HG02840 (cell line): ENCODE measurements around the gene BMP2K.
"Not testable (repeated sequence)": the region's sequence is repeated elsewhere in the genome, so short reads cannot be mapped to it uniquely, and the experiment has no call there.

Experiments
- ATAC-seq: cut with Tn5 transposase; IDR thresholded peaks from one replicate; pipeline ENCODE4 v1.9.1; 2021; ENCODE audit warnings: mild to moderate bottlenecking, moderate library complexity, moderate number of reproducible peaks; ENCODE audit not compliant: unreplicated experiment, low FRiP score

The BMP2K gene

DNA sequence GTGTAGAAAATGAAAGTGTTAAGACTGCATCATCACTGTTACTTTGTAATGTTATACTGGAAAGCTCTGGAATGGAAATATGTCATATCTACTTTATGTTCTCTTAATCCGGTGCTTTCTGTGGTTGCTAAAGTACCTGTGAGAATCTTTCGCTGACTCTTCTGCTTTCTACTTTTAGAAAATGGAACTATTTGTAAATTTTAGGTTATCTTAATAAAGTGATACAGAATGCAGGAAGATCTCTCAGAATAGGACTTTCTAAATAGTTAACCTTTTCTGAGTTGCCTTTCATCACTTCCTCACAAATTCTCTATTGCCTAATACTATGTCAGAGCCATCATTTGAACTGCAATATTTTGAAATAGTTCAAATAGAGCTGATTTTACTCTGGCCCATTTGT lies 69.3 kb downstream of the BMP2K start:
- no peak for ATAC-seq

DNA sequence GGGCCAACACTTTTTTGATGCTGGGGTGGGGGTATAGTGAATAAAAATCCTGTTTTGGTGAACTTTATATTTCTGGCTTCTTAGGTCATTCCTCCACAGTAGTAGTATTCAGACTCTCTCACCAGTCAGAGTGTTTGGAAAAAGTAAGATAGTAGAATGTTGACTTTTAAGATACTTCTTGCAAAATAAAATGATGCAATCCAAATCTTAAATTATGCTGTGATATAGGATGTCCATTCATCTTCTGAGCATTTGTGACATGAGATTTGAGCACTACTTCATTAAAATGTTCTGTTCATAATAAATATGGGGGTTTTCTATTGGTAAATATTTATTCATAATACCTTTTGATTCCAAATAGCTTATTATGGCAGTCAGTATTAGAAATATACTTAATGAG lies 70.1 kb downstream of the BMP2K start:
- no peak for ATAC-seq

DNA sequence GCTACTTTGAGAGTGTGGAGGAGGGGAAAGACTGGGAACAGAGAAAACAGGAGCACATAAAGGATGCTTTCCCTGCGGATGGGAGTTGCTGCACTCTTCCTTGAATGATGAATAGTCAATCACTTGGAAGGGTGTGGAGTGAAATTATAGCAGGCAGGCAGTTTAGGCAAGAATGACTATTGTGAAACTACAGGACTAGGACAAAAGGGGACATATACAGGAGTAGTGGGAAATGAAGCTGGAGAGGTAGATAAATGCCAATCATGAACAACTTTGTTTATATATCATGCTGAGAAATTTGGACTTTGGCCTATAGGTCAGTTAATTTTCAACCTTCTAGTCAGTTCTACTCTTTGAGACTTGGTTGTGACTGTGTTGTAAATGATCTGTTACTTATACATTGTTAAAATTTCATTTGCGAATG lies 86.2 kb downstream of the BMP2K start:
- no peak for ATAC-seq

DNA sequence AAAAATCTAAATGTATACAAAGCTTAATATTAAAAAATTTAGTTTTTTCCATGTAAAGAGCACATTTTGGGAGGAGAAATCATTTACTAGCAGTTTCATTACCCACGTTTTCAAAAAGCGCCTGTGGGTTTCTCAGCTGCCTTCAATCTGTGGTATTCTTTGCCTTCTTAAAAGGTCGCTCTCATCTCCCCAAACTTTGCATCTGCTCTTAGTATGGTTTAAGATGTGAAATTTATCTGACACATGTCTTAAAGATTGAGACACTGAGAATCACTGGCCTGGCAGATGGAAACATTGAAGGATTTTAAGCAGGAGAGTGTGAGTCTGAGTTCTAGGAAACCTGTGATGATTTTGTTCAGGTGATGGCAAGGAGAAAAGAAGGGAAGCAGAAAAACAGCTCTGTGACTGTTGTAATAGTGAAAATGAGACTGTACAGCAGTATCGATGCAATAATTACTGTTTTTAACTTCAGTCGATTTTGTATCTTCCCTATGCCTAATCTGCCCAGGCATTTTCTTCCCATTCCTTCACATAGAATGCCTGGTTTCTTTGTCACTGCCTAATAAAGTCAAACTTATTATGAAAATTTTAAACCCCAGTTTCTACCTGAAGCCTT lies 87.2 kb downstream of the BMP2K start:
- no peak for ATAC-seq

DNA sequence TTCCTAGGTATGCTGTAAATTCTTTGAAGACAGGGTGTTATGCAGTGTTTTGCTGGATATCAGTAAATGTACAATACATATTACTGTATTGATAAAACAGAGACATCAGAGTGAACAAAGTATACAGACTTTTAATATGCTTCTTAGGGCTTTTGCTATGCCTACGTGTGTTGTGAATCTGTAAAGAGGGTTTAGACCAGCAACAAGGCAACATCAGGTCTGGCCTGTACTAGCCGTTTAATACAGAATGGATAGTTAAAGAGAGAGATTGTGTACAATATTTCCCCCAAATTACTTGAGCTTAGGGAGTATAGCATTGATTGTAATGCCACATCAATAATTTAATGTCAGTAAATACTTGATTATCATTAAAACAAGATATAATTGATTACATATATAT lies 87.8 kb downstream of the BMP2K start:
- ATAC-seq = no peak

DNA sequence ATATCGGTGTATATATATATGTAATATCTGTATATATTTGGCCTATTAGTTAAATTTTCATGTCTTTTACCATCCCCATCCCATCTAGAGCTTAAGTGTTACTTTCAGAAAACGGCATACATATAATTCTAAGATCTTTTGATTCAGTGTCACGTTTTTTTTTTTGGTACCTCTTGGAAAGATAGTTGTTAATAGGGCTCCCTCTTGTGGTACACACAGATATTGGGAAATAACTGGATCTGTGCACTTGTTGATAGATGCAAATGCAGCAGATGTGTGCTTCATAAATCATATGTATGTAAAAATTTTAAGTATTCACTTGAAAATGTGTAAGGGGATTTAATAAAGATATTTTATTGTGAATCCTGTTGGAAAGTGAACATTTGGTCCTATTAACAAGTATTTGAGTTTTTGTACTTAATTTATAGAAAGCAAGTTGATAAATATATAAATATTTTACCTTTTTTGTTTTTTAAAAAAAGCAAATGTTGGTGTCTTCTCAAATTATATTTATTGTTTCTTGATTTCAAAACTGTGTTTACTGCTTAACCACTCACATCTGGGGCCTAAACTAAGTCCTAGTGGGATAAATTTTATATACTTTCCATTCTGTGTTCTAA lies 88.4 kb downstream of the BMP2K start:
- ATAC-seq = no peak

DNA sequence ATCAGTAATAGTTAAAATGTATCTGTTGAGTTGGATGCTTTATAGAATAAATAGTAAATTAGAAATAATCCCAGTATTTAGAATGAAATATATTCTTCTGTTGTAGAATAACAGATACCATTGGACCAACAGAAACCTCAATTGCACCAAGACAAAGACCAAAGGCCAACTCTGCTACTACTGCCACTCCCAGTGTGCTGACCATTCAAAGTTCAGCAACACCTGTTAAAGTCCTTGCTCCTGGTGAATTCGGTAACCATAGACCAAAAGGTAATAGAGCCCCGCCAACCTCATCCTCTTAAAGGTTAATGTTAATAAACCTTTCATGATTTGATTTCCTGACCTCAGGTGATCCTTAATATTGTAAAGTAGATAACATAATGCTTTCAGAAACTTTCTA lies 89.3 kb downstream of the BMP2K start:
- ATAC-seq = no peak

DNA sequence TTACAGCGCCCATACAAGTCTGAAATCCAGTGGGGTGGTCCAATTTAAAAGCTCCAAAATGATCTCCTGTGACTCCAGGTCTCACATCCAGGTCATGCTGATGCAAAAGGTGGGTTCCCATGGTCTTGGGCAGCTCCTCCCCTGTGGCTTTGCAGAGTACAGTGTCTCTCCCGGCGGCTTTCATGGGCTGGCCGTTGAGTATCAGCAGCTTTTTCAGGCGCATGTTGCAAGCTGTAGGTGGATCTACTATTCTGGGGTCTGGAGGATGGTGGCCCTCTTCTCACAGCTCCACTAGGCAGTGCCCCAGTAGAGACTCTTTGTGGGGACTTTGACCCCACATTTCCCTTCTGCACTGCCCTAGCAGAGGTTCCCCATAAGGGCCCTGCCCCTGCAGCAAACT lies 92.6 kb downstream of the BMP2K start:
- not testable (repeated sequence) for ATAC-seq

DNA sequence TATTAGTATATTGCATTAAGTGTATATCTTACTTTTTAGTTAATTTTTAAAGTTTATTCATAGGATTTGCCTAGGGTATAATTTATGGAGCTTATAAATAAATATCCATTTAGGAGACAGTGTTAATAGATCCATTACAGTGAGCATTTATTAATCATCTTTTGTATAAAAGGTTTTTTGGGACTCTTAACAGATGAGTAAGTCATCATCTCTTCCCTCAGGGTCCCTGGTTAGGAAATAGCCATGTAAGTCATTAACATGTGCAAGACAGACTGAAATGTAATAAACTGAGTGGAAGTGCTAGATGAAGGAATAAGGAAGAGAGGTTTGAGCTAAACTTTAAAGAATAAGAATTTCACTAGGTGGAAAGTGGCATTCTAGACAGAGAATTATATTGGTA lies 93.9 kb downstream of the BMP2K start:
- ATAC-seq = no peak

DNA sequence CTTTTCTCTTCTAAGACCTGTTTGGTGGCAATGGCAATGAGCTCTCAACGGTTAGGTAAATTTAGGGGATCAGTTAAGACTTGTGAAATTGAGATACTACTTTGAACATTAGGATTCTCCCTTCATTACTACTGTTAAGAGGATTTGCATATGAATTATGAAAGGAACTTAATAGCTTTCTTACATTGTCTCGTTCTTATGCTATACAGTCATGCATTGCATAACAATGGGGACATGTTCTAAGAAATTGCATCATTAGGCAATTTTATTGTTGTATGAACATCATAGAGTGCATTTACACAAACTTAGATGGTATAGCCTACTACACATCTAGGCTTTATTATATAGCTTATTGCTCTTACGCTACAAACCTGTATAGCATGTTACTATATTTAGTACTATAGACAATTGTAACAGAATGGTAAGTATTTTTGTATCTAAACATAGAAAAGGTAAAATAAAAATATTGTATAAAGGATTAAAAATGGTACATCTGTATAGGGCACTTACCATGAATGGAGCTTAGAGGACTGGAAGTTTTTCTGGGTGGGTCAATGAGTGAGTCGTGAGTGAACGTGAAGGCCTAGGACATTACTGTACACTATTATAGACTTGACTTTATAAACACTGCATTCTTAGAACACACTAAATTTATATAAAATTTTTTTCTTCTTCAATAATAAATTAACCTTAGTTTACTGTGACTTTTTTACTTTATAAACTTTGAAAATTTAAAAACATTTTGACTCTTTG lies 100.6 kb downstream of the BMP2K start:
- no peak for ATAC-seq

DNA sequence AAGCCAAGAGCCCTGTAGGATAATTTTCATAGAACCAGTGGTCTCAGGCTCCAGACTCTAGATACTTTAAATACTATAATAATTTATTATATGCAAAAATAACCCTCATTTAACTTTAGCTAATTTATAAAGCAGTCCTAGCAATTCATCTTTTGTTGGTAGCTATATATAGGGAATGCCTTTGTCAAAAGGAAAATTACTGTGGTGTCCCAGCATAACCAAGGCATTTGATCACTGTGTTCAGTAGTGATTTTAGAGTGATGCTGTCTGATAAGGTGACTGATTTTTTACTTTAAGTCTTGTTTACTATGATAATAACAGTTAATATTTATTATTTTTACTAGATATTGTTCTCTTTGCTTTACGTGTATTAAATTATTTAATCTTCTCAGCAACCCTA lies 101.9 kb downstream of the BMP2K start:
- ATAC-seq = no peak

DNA sequence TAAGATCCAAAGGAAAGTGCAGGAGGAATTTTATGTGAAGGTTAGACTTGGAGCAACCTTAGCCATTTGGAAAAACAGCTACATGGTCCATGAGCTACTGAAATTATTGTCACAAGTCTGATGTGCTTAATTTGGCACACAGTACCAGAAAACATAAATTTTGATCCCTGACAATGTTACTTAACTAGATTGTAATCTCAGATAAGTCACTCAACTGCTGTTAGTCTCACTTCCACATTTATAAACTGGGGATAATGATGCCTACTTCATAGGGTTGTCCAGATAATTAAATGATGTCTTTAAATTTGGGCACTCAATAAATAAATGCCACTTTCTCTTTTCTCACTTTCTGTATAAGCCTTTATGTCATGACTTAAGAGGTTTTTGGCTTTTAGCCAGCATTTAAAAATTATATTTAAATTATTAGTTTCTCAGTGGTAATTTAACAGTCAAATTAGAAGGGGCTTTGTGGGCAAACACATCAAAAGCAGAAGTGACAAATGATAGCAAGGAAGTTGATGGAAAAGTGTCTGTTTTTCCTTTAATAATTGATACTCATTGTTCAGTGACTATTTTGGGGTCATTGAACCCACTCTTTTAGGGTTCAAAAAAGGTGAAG lies 104.8 kb downstream of the BMP2K start:
- no peak for ATAC-seq

DNA sequence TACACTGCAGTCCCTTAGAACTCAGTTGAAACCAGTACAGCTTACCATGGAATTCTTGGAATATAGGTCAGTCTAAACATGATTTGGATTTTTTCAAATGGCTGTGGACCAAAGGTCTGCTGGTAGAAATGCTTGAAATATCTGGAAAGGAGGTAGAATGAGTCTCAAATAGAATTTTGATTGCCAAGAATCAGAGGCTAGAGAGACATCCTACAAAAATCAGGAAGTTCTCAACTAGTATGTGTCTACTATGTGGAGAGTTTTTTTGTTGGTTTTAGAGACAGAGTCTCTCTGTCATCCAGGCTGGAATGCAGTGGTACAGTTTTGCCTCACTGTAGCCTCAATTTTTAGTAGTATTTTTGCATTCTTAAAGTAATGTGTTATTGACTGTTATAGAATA lies 109.4 kb downstream of the BMP2K start:
- no peak for ATAC-seq

DNA sequence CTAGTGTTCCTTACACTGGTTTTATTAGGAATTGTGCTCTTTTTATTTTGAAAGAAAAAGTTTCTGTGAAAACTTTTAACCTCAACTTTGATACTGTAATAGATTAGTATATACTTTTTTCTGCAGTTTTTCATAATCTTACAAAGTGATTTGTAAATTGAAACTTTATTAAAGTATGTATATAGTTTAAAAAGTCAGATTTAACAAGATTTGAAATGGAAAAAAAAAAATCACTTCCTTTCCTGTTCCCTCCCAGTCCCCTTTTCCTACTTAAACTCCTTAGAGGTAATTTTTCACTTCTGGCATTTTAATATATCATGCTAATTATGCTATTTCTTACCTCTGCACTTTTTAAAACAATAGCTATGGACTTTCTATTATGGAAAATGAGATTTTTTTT lies 113.8 kb downstream of the BMP2K start:
- ATAC-seq = no peak

DNA sequence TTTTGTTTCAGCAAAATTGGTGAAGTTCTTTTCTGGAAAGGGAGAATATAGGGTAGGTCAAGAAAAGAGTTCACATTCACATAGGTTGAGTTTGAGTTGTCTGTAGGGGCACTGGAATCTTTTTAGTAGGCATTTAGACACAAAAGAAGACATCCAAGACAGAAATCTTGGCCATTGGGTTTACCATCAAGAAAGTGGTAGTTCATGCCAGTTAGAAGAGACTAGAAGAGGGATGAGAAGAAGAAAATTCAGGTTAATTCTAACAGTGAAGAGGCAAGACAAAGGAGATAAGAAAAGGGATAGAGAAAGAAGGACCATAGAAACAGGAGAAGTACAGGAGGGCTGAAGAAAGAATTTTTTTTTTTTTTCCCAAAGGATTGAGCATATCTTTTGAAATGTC lies 123.2 kb downstream of the BMP2K start:
- ATAC-seq = no peak

DNA sequence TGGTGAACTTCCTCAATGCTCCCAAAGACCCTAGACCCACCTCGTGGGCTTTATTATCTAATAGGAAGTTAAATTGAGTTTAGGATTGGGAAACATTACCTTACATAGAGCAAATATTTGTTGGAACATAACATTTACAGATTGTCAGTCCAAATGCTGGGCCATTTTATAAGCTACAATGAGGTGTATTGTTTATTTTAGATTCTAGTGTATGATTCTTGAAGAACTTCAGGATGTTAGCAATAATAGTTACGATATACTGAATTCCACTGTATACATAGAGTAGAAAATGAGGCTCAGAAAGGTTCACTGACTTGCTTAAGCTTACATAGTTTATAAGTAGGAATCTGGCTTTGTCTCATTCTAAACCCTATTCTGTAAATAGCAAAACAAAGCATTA lies 125.7 kb downstream of the BMP2K start:
- no peak for ATAC-seq

DNA sequence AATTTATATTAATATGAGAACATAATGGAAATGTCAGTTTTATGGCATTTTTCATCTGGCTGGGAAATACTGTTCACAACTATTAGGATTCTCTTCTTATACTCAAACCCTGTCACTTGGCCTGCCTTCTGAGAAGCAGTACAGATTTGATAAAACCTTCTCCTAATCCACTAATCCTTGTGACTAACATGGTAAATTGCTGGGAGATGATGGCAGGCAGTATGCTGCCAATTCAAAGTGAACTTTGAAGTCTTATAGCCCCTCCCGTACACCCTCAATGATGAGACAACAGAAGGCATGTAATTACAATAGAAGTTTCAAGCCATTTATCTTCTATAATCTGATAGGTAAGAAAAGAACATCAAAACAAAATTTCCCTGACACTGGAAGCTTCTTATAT lies 126.1 kb downstream of the BMP2K start:
- no peak for ATAC-seq

DNA sequence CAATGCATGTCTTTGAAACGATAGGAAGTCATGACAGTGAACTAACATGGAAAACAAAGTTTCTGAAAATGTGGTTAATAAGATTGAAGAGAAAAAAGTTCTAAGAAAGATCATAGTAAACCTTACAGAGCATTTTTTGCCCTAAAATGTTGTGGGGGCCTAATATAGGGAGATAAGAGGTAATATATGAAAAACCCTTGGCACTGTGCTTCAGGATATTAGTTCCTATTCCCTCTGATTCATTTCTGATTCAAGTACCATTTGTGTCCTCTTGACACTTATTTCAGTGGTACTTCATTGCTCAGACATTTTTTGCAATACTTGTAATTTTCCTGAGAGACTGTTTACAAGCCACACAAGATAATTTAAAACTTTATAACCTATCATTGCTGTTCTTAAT lies 128.0 kb downstream of the BMP2K start:
- ATAC-seq = no peak

DNA sequence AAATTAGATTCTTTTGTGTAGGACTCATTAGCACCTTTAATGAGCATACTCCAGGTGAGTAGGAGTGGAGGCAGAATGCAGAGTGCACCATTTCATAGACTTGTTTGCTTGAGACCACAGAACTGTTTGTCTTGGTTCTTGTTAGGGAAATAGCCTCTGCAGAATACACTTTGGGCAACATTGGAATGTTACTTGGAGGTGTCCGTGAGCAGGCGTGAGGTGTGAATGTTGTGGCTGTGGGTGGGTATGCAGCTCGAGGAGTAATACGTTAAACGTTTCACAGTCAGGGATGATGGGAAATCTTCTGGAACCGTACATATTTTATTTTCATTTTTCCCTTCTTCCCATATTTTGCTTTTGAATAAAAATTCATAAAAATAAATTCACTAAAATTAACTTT lies 131.5 kb downstream of the BMP2K start:
- no peak for ATAC-seq

DNA sequence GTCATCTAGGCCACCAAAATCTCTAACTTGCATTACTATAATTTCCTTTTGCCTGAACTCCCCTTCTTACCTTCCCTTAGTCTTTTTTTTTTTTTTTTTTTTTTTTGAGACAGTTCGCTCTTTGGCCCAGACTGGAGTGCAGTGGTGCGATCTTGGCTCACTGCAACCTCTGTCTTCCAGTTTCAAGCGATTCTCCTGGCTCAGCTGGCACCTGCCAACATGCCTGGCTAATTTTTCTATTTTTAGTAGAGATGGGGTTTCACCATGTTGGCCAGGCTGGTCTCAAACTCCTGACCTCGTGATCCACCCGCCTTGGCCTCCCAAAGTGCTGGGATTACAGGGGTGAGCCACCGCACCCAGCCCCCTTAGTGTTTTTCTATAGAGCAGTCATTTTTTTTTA lies 132.8 kb downstream of the BMP2K start:
- not testable (repeated sequence) for ATAC-seq

DNA sequence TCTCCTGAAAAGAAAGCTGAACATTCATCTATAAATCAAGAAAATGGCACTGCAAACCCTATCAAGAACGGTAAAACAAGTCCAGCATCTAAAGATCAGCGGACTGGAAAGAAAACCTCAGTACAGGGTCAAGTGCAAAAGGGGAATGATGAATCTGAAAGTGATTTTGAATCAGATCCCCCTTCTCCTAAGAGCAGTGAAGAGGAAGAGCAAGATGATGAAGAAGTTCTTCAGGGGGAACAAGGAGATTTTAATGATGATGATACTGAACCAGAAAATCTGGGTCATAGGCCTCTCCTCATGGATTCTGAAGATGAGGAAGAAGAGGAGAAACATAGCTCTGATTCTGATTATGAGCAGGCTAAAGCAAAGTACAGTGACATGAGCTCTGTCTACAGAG lies 134.5 kb downstream of the BMP2K start:
- no peak for ATAC-seq

DNA sequence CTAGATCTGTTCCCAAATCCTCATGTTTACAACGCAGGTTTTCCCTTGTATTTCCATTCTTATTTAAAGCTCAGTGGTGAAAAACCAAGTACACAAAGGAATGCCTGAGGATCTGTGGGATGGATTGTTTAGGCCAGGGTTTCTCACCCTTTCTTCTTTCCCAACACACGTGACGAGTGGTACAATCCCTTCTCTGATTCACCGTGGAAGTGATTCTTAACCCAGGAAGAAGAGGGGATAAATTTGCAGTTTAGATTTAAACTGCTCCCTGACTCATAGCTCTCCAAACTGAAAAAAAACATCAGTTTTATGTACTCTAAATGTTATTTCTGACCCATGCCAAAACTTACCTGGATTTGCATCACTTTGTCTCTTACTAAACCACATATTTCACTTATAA lies 146.1 kb downstream of the BMP2K start:
- no peak for ATAC-seq
